Measurements from ENCODE around the gene GUCA2B.

The GUCA2B gene

GRCh38 chr1:42143896-42144710 lies 9.1 kb upstream of the GUCA2B start:
- Histone ChIP-seq H3K9ac (ENCODE audit: low read length) (no peak overlapping the region), H3K27ac (ENCODE audit: low read depth, low read length) (no peak overlapping the region), H3K4me3 (ENCODE audit: low read depth in 1 of 2, low read length in 2 of 2) (no peak overlapping the region), H3K9me3 (ENCODE audit: low read length) (no peaks in the 10 kb centered on the region), H3K4me1 (ENCODE audit: insufficient read depth, low read length) (no peaks in the 10 kb centered on the region), H3K27me3 (ENCODE audit: control insufficient read depth in 1 of 2, insufficient read depth in 2 of 2, low read length in 2 of 2) (peaks cover 8 to 22% of the 10 kb centered on the region in 2 donors), H3K36me3 (ENCODE audit: insufficient read depth, low read length) (no peaks in the 10 kb centered on the region)

DNA sequence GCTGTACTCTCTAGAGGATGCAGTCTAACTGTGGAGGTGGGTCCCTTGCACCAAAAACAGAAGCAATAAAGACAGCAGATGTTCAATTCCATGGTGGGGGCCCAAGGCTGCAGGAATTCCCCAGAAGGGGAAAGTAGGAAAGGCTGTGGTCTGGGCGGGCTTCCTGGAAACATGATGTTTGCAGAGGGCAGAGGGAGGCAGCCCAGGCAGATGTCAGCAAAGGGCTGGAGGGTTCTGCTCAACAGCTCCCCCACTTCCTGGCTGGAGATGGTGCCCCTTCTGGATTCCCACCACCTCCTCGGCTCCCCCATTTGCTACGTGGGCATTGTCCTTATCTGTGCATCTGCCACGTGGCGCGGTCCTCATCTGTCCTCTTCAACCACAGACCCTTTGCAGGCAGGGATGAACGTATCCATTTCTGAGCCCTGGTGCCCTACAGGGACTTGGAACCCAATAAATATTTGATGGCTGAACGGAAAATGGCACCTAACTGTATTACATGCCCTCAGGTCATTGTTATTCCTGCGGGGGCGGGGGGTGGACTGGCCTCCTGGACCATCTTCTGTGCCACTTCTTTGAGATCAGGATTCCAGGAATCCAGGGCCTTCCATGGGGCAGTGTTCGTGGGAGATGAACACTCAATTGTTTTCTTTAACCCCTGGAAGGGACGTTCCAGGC lies 8.4 kb upstream of the GUCA2B start:
- no peaks in the 10 kb centered on the region for H3K9me3 ChIP-seq (ENCODE audit: low read length)
- no peaks in the 10 kb centered on the region for H3K36me3 ChIP-seq (ENCODE audit: insufficient read depth, low read length)
- H3K9ac ChIP-seq (ENCODE audit: low read length): no peak overlapping the region
- no peak overlapping the region for H3K27ac ChIP-seq (ENCODE audit: low read depth, low read length)
- H3K4me1 ChIP-seq (ENCODE audit: insufficient read depth, low read length): no peaks in the 10 kb centered on the region
- peaks cover 8 to 22% of the 10 kb centered on the region in 2 donors for H3K27me3 ChIP-seq (ENCODE audit: control insufficient read depth in 1 of 2, insufficient read depth in 2 of 2, low read length in 2 of 2)
- no peak overlapping the region for H3K4me3 ChIP-seq (ENCODE audit: low read depth in 1 of 2, low read length in 2 of 2)

- Histone ChIP-seq H3K36me3 (ENCODE audit: insufficient read depth, low read length) (no peaks in the 10 kb centered on the region), H3K27ac (ENCODE audit: low read depth, low read length) (no peak overlapping the region), H3K27me3 (ENCODE audit: control insufficient read depth in 1 of 2, insufficient read depth in 2 of 2, low read length in 2 of 2) (peaks cover 8 to 22% of the 10 kb centered on the region in 2 donors), H3K4me1 (ENCODE audit: insufficient read depth, low read length) (no peaks in the 10 kb centered on the region), H3K9ac (ENCODE audit: low read length) (no peak overlapping the region), H3K4me3 (ENCODE audit: low read depth in 1 of 2, low read length in 2 of 2) (no peak overlapping the region), H3K9me3 (ENCODE audit: low read length) (no peaks in the 10 kb centered on the region)
These were observed 7.9 kb upstream of the GUCA2B start for GRCh38 chr1:42145389-42145716.

GRCh38 chr1:42145764-42146625 lies 7.2 kb upstream of the GUCA2B start:
- Histone ChIP-seq H3K9ac (ENCODE audit: low read length) (no peak overlapping the region), H3K27ac (ENCODE audit: low read depth, low read length) (no peak overlapping the region), H3K9me3 (ENCODE audit: low read length) (no peaks in the 10 kb centered on the region), H3K4me3 (ENCODE audit: low read depth in 1 of 2, low read length in 2 of 2) (no peak overlapping the region), H3K27me3 (ENCODE audit: control insufficient read depth in 1 of 2, insufficient read depth in 2 of 2, low read length in 2 of 2) (peaks cover 8 to 22% of the 10 kb centered on the region in 2 donors), H3K36me3 (ENCODE audit: insufficient read depth, low read length) (no peaks in the 10 kb centered on the region), H3K4me1 (ENCODE audit: insufficient read depth, low read length) (no peaks in the 10 kb centered on the region)

- Histone ChIP-seq H3K9ac (ENCODE audit: low read length) (no peak overlapping the region), H3K27ac (ENCODE audit: low read depth, low read length) (no peak overlapping the region), H3K4me1 (ENCODE audit: insufficient read depth, low read length) (no peaks in the 10 kb centered on the region), H3K4me3 (ENCODE audit: low read depth in 1 of 2, low read length in 2 of 2) (no peak overlapping the region), H3K36me3 (ENCODE audit: insufficient read depth, low read length) (no peaks in the 10 kb centered on the region), H3K27me3 (ENCODE audit: control insufficient read depth in 1 of 2, insufficient read depth in 2 of 2, low read length in 2 of 2) (peaks cover 8 to 22% of the 10 kb centered on the region in 2 donors), H3K9me3 (ENCODE audit: low read length) (no peaks in the 10 kb centered on the region)
These were observed 6.4 kb upstream of the GUCA2B start for GRCh38 chr1:42146626-42147320.

- no peaks in the 10 kb centered on the region for H3K9me3 ChIP-seq (ENCODE audit: low read length)
- H3K27ac ChIP-seq (ENCODE audit: low read depth, low read length): no peak overlapping the region
- H3K27me3 ChIP-seq (ENCODE audit: control insufficient read depth in 1 of 2, insufficient read depth in 2 of 2, low read length in 2 of 2): peaks cover 8 to 22% of the 10 kb centered on the region in 2 donors
- H3K9ac ChIP-seq (ENCODE audit: low read length): no peak overlapping the region
- H3K36me3 ChIP-seq (ENCODE audit: insufficient read depth, low read length): no peaks in the 10 kb centered on the region
- no peak overlapping the region for H3K4me3 ChIP-seq (ENCODE audit: low read depth in 1 of 2, low read length in 2 of 2)
- H3K4me1 ChIP-seq (ENCODE audit: insufficient read depth, low read length): no peaks in the 10 kb centered on the region
These were observed 5.0 kb upstream of the GUCA2B start for GRCh38 chr1:42148166-42148565.

DNA sequence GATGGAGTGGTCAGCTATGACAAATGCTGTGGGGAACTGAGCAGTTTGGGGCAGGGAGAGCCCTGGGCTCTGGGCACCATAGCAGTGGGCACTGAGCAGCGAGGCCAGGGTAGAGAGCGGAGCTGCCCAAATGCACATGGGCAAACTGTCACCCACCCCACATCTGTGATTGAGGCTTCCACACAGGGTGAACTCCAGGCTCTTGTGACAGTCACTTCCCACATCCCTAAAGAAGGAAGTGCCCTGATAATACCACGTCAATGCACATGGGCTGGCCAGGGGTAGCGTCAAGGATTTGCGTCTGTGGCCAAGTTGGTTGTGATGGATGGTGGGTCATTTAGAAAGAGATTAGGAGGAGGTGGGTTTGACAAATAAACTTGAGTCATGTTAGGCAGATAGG lies 2.6 kb upstream of the GUCA2B start:
- Histone ChIP-seq H3K4me1 (ENCODE audit: insufficient read depth, low read length) (no peaks in the 10 kb centered on the region), H3K27ac (ENCODE audit: low read depth, low read length) (no peak overlapping the region), H3K27me3 (ENCODE audit: control insufficient read depth in 1 of 2, insufficient read depth in 2 of 2, low read length in 2 of 2) (peaks cover 8 to 18% of the 10 kb centered on the region in 2 donors), H3K9ac (ENCODE audit: low read length) (no peak overlapping the region), H3K4me3 (ENCODE audit: low read depth in 1 of 2, low read length in 2 of 2) (no peak overlapping the region), H3K36me3 (ENCODE audit: insufficient read depth, low read length) (no peaks in the 10 kb centered on the region), H3K9me3 (ENCODE audit: low read length) (no peaks in the 10 kb centered on the region)

GRCh38 chr1:42152119-42152518 lies 1.1 kb upstream of the GUCA2B start:
- Histone ChIP-seq H3K4me1 (ENCODE audit: insufficient read depth, low read length) (no peaks in the 10 kb centered on the region), H3K27ac (ENCODE audit: low read depth, low read length) (no peak overlapping the region), H3K9me3 (ENCODE audit: low read length) (no peaks in the 10 kb centered on the region), H3K9ac (ENCODE audit: low read length) (no peak overlapping the region), H3K4me3 (ENCODE audit: low read depth in 1 of 2, low read length in 2 of 2) (no peak overlapping the region), H3K27me3 (ENCODE audit: control insufficient read depth in 1 of 2, insufficient read depth in 2 of 2, low read length in 2 of 2) (peaks cover 0 to 3% of the 10 kb centered on the region in 2 donors), H3K36me3 (ENCODE audit: insufficient read depth, low read length) (no peaks in the 10 kb centered on the region)

GRCh38 chr1:42153624-42154023 lies 414 bp downstream of the GUCA2B start:
- no peak overlapping the region for H3K9ac ChIP-seq (ENCODE audit: low read length)
- no peaks in the 10 kb centered on the region for H3K9me3 ChIP-seq (ENCODE audit: low read length)

DNA sequence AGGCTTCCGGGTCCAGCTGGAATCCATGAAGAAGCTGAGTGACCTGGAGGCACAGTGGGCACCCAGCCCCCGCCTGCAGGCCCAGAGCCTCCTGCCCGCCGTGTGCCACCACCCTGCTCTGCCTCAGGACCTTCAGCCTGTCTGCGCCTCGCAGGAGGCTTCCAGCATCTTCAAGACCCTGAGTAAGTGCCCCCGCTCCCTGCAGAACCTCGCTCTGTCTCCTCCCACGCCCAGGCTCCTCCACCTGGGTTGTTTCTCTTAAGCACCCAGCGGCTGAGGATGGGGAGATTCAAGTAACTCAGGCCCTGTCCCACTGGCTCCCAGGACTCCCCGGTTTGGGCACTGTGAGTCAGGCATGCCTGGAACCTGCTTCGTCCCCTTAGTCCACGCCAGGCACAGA lies 1.5 kb downstream of the GUCA2B start:
- Histone ChIP-seq H3K27ac (ENCODE audit: low read depth, low read length) (no peak overlapping the region), H3K27me3 (ENCODE audit: control insufficient read depth in 1 of 2, insufficient read depth in 2 of 2, low read length in 2 of 2) (peaks cover 0 to 3% of the 10 kb centered on the region in 2 donors), H3K4me3 (ENCODE audit: low read depth in 1 of 2, low read length in 2 of 2) (no peak overlapping the region), H3K4me1 (ENCODE audit: insufficient read depth, low read length) (no peaks in the 10 kb centered on the region), H3K36me3 (ENCODE audit: insufficient read depth, low read length) (no peaks in the 10 kb centered on the region), H3K9me3 (ENCODE audit: low read length) (peaks cover 4% of the 10 kb centered on the region), H3K9ac (ENCODE audit: low read length) (no peak overlapping the region)

More at GRCh38 chr1:42153624-42154023, 414 bp downstream of the GUCA2B start:
- Histone ChIP-seq H3K4me3 (ENCODE audit: low read depth in 1 of 2, low read length in 2 of 2) (no peak overlapping the region), H3K36me3 (ENCODE audit: insufficient read depth, low read length) (no peaks in the 10 kb centered on the region), H3K27me3 (ENCODE audit: control insufficient read depth in 1 of 2, insufficient read depth in 2 of 2, low read length in 2 of 2) (peaks cover 0 to 3% of the 10 kb centered on the region in 2 donors), H3K4me1 (ENCODE audit: insufficient read depth, low read length) (no peaks in the 10 kb centered on the region), H3K27ac (ENCODE audit: low read depth, low read length) (no peak overlapping the region)

GRCh38 chr1:42155362-42155761 lies 2.2 kb downstream of the GUCA2B start:
- Histone ChIP-seq H3K9me3 (ENCODE audit: low read length) (peaks cover 9% of the 10 kb centered on the region), H3K4me3 (ENCODE audit: low read depth in 1 of 2, low read length in 2 of 2) (no peak overlapping the region), H3K27ac (ENCODE audit: low read depth, low read length) (no peak overlapping the region), H3K27me3 (ENCODE audit: control insufficient read depth in 1 of 2, insufficient read depth in 2 of 2, low read length in 2 of 2) (peaks cover 0 to 3% of the 10 kb centered on the region in 2 donors), H3K4me1 (ENCODE audit: insufficient read depth, low read length) (no peaks in the 10 kb centered on the region), H3K9ac (ENCODE audit: low read length) (no peak overlapping the region), H3K36me3 (ENCODE audit: insufficient read depth, low read length) (no peaks in the 10 kb centered on the region)
